Measurements from ENCODE around the gene RNF26.

GRCh38 chr11:119377112-119377901 is 43.0 kb downstream of the RNF26 start:
- TF ChIP-seq POLR2AphosphoS5 (IDR thresholded peaks at IDR 0.05; ENCODE audit: low read depth, low read length) (no peak), POLR2A (IDR thresholded peaks at IDR 0.05; ENCODE audit: low read depth, low read length) (no peak), SPI1 (IDR thresholded peaks at IDR 0.05; ENCODE audit: low read depth, low read length) (no peak), TAF1 (IDR thresholded peaks at IDR 0.05; ENCODE audit: low read depth, low read length) (no peak)
